HL-60 (cell line): ENCODE measurements around the gene PLS3.

Experiments used
- GABPA ChIP-seq: IDR thresholded peaks from 2 replicates; pipeline ENCODE4 v1.6.1; 2012; ENCODE audit warnings: low read depth
- POLR2AphosphoS5 ChIP-seq: IDR thresholded peaks from 2 replicates; pipeline ENCODE4 v1.6.1; 2012; ENCODE audit warnings: low read depth
- TF ChIP-seq, protein P1 (sequence below): IDR thresholded peaks from one replicate; pipeline ENCODE4 v1.5.1; 2011; ENCODE audit warnings: low read length, control low read depth, inconsistent platforms; ENCODE audit not compliant: insufficient read depth

DNA sequence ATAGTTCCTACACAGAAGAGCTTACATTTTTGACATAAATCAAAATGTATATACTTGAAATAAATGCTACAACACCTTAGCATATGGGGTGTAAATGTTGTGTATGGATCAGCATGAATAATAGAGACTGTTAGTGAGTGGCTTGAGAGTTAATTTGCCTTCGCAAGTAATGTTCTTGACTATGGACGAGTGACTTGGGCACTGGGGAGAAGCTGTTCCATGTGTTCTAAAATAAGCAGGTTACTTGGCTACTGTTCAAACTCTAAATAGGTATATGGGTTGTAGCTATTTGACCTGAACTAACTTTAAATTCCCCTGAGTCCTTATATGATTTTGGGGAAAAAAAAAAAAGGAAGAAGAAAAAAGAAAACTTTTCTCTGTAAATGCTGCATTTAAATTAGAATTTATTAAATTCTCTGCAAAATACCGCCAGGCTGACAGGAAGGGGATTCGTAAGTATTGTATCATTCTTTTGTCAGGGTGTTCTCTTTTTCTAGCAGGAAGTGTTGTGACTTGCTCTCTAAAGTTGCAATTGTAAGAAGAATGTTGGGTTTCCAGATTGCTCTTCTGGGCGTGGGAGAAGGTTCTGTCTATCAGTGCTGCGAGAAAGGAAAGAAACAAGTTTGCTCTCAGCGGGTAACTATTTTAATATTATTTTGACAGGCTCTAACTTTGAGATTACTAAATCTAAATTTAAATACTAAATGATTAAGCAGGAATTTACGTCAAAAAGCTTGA, 32.2 kb downstream of the PLS3 start:
- TF ChIP-seq, protein P1, sequence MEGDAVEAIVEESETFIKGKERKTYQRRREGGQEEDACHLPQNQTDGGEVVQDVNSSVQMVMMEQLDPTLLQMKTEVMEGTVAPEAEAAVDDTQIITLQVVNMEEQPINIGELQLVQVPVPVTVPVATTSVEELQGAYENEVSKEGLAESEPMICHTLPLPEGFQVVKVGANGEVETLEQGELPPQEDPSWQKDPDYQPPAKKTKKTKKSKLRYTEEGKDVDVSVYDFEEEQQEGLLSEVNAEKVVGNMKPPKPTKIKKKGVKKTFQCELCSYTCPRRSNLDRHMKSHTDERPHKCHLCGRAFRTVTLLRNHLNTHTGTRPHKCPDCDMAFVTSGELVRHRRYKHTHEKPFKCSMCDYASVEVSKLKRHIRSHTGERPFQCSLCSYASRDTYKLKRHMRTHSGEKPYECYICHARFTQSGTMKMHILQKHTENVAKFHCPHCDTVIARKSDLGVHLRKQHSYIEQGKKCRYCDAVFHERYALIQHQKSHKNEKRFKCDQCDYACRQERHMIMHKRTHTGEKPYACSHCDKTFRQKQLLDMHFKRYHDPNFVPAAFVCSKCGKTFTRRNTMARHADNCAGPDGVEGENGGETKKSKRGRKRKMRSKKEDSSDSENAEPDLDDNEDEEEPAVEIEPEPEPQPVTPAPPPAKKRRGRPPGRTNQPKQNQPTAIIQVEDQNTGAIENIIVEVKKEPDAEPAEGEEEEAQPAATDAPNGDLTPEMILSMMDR: no peak
- TF ChIP-seq POLR2AphosphoS5: no peak
- no peak for TF ChIP-seq GABPA
